ENCODE data around the gene BMP8B.
"Not testable (repeated sequence)": the region's sequence is repeated elsewhere in the genome, so short reads cannot be mapped to it uniquely, and the experiment has no call there.

The BMP8B gene

GRCh38 chr1:39808784-39809517 lies 20.3 kb upstream of the BMP8B start:
- FAIRE-seq = no peak

GRCh38 chr1:39805385-39805784 lies 16.7 kb upstream of the BMP8B start:
- no peak for FAIRE-seq

GRCh38 chr1:39802496-39803260 lies 14.0 kb upstream of the BMP8B start:
- no peak for FAIRE-seq

GRCh38 chr1:39800471-39800835 lies 11.8 kb upstream of the BMP8B start:
- no peak for FAIRE-seq

GRCh38 chr1:39799770-39800470 lies 11.3 kb upstream of the BMP8B start:
- no peak for FAIRE-seq

- not testable (repeated sequence) for FAIRE-seq
Observed at GRCh38 chr1:39798859-39799769, 10.4 kb upstream of the BMP8B start.

- FAIRE-seq = no peak
Observed at GRCh38 chr1:39795651-39796050, 7.0 kb upstream of the BMP8B start.

GRCh38 chr1:39791838-39792237 lies 3.2 kb upstream of the BMP8B start:
- FAIRE-seq = no peak

GRCh38 chr1:39789571-39790110 lies 976 bp upstream of the BMP8B start:
- FAIRE-seq = no peak

- FAIRE-seq = no peak
Observed at GRCh38 chr1:39788426-39788757, 273 bp downstream of the BMP8B start.

GRCh38 chr1:39787964-39788363 lies 701 bp downstream of the BMP8B start:
- not testable (repeated sequence) for FAIRE-seq

GRCh38 chr1:39787468-39787867 lies 1.2 kb downstream of the BMP8B start:
- no peak for FAIRE-seq

- not testable (repeated sequence) for FAIRE-seq
Observed at GRCh38 chr1:39787108-39787375, 1.6 kb downstream of the BMP8B start.

GRCh38 chr1:39786303-39787107 lies 2.2 kb downstream of the BMP8B start:
- FAIRE-seq = not testable (repeated sequence)

- FAIRE-seq = not testable (repeated sequence)
Observed at GRCh38 chr1:39782685-39783084, 6.0 kb downstream of the BMP8B start.

- no peak for FAIRE-seq
Observed at GRCh38 chr1:39782103-39782502, 6.6 kb downstream of the BMP8B start.

GRCh38 chr1:39781349-39781715 lies 7.3 kb downstream of the BMP8B start:
- FAIRE-seq = no peak

- FAIRE-seq = no peak
Observed at GRCh38 chr1:39779821-39780220, 8.8 kb downstream of the BMP8B start.

- FAIRE-seq = no peak
Observed at GRCh38 chr1:39779137-39779536, 9.5 kb downstream of the BMP8B start.

GRCh38 chr1:39778463-39779099 lies 10.1 kb downstream of the BMP8B start:
- not testable (repeated sequence) for FAIRE-seq

- FAIRE-seq = not testable (repeated sequence)
Observed at GRCh38 chr1:39777896-39778295, 10.8 kb downstream of the BMP8B start.

Data from colon (tissue), 2 donors.